K562 (cell line): ENCODE results near the gene B4GALNT4. TPM values are rescaled to one million over a fixed set of nuclear protein-coding genes. Genes with fewer than 3 reads are reported as not detected.

ENCODE experiments used
- BDP1 ChIP-seq: IDR thresholded peaks from 3 replicates; pipeline ENCODE4 v1.6.1; 2011; ENCODE audit not compliant: insufficient read length, insufficient read depth
- HCFC1 ChIP-seq: IDR thresholded peaks from 2 replicates; pipeline ENCODE4 v1.6.1; 2012; ENCODE audit warnings: low read depth, low read length, improper control_type of control experiment
- MEIS2 ChIP-seq: fragments of 450-650 bp; IDR thresholded peaks from 2 replicates; pipeline ENCODE4 v1.6.1; 2014; ENCODE audit warnings: mild to moderate bottlenecking; ENCODE audit not compliant: partially characterized antibody
- PPARD ChIP-seq: fragments of 250-450 bp; sonication (Bioruptor Pico); IDR thresholded peaks from 2 replicates; pipeline ENCODE4 v1.8.0; 2022; ENCODE audit warnings: inconsistent platforms, mild to moderate bottlenecking, moderate library complexity
- TEAD4 ChIP-seq, 2 experiments: sonication (generic) in 1 of 2; formaldehyde crosslinking in 1 of 2; IDR thresholded peaks; 2 replicates each; pipeline versions ENCODE4 v1.6.1 to v1.8.0; 2012 to 2022; ENCODE audit warnings: borderline replicate concordance in 1 of 2, inconsistent platforms in 1 of 2, low read length in 1 of 2, mild to moderate bottlenecking in 1 of 2, missing genetic modification reagents in 1 of 2
- ZNF143 ChIP-seq: sonication (generic); formaldehyde crosslinking; IDR thresholded peaks from 2 replicates; pipeline ENCODE4 v1.9.0; 2022; ENCODE audit warnings: mild to moderate bottlenecking, missing genetic modification reagents
- ZNF212 ChIP-seq: fragments of 450-650 bp; formaldehyde crosslinking; IDR thresholded peaks from 2 replicates; pipeline ENCODE4 v1.4.0; 2020; ENCODE audit warnings: mild to moderate bottlenecking
- ZNF23 ChIP-seq: fragments of 250-450 bp; sonication (Bioruptor Pico); IDR thresholded peaks from 2 replicates; pipeline ENCODE4 v1.4.0; 2020; ENCODE audit warnings: mild to moderate bottlenecking
- ZNF589 ChIP-seq: fragments of 200-800 bp; sonication (Bioruptor generic); IDR thresholded peaks from 2 replicates; pipeline ENCODE4 v1.6.1; 2016; ENCODE audit warnings: low read depth, missing genetic modification characterization, missing compliant biosample characterization
- polyA plus RNA-seq, 8 experiments: library from polyadenylated mRNA; depleted of rRNA in 4 of 8; stranded (reverse) in 5 of 8; unstranded in 3 of 8; fragments of >200 nt; fragmentation: Nextera tagmentation in 2 of 8; fragmentation: Illumina TruSeq in 1 of 8; extraction: Ambion mirVana in 2 of 8; extraction: Trizol in 1 of 8; gene quantifications; 2 replicates each; pipeline versions ENCODE4 v1.2.1 to v1.2.3, GENCODE V29; 2011 to 2014; ENCODE audit warnings: inconsistent platforms in 1 of 8, missing spikeins in 1 of 8
- total RNA-seq, 7 experiments: library from RNA; depleted of rRNA in 6 of 7; stranded (reverse); fragments of >200 nt in 6 of 7; fragmentation: Illumina TruSeq in 2 of 7; extraction: Trizol in 2 of 7; gene quantifications; 2 replicates each; pipeline versions ENCODE4 v1.2.1 to v1.2.3, GENCODE V29; 2011 to 2021; ENCODE audit warnings: low replicate concordance in 1 of 7
- TF ChIP-seq, protein P1 (sequence below): sonication (generic); formaldehyde crosslinking; IDR thresholded peaks from 2 replicates; pipeline ENCODE4 v1.8.1; 2023; ENCODE audit warnings: mild to moderate bottlenecking, missing genetic modification reagents
- TF ChIP-seq, protein P2 (sequence below): fragments of 150-350 bp; conservative IDR thresholded peaks from 2 replicates; pipeline ENCODE4 v1.6.1; 2014; ENCODE audit warnings: low read length
- TF ChIP-seq, protein P3 (sequence below): fragments of 200-600 bp; sonication (generic); IDR thresholded peaks from one replicate; pipeline ENCODE4 v1.6.1; 2012; ENCODE audit warnings: mild to moderate bottlenecking, low read depth, low read length, inconsistent platforms

The B4GALNT4 gene
- total and polyA plus RNA-seq, 9 of the 15 experiments (the other 6 are each of a cell fraction or from before 2014, with no cell fraction given) = 0.20 to 37.1 (median 10.8) TPM; not detected in 1

DNA sequence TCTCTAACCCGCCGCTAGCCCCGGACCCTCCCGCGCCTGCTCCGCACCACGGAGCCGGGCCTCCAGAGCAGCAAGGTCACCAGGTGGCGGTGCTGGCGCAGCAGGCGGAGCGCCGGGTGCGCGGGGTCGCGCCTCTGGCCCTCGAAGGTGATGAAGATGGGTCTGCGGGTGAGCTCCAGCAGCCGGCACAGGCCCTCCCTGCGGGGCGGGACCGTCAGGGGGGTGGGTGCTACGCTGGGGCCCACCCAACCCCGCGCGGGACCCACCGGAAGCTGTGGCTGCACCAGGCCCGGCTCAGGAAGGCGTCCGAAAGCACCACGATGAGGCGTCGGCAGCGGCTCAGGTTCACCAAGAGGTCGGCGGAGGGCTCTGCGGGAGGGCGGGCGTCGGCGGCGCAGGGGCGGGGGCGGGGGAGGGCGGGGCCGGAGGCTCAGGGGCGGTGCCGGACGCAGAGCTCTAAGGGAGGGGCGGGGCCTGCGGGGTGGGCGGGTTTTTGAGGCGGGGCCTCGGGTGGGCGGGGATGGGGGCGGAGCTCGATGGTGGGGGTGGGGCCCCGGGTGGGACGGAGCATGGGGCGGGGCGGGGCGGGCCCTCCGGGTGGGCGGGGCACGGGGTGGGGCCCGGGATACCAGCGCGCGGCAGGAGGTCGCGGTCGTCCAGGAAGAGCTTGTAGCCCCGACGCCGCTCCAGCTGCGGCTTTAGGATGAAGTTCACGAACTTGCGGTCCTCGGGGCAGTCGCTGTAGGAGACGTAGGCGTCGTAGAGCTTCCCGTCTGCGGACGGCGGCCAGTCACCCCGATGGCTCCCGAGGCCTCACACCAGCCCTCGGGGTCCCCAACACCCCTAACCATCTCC is 37.7 kb downstream of the B4GALNT4 start (continued):
- TF ChIP-seq PPARD (CRISPR knock-in tag) (no peak), TEAD4 (IDR thresholded peaks at IDR 0.05; ENCODE audit: low read length) (no peak), TEAD4 (CRISPR knock-in tag; IDR thresholded peaks at IDR 0.05; ENCODE audit: borderline replicate concordance) (no peak), ZNF589 (CRISPR knock-in tag) (no peak), ZNF143 (CRISPR knock-in tag) (no peak), BDP1 (no peak), ZNF23 (CRISPR knock-in tag) (no peak), MEIS2 (no peak), HCFC1 (no peak), ZNF212 (no peak)
- TF ChIP-seq, protein P1, sequence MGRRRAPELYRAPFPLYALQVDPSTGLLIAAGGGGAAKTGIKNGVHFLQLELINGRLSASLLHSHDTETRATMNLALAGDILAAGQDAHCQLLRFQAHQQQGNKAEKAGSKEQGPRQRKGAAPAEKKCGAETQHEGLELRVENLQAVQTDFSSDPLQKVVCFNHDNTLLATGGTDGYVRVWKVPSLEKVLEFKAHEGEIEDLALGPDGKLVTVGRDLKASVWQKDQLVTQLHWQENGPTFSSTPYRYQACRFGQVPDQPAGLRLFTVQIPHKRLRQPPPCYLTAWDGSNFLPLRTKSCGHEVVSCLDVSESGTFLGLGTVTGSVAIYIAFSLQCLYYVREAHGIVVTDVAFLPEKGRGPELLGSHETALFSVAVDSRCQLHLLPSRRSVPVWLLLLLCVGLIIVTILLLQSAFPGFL = no peak
- TF ChIP-seq, protein P2, sequence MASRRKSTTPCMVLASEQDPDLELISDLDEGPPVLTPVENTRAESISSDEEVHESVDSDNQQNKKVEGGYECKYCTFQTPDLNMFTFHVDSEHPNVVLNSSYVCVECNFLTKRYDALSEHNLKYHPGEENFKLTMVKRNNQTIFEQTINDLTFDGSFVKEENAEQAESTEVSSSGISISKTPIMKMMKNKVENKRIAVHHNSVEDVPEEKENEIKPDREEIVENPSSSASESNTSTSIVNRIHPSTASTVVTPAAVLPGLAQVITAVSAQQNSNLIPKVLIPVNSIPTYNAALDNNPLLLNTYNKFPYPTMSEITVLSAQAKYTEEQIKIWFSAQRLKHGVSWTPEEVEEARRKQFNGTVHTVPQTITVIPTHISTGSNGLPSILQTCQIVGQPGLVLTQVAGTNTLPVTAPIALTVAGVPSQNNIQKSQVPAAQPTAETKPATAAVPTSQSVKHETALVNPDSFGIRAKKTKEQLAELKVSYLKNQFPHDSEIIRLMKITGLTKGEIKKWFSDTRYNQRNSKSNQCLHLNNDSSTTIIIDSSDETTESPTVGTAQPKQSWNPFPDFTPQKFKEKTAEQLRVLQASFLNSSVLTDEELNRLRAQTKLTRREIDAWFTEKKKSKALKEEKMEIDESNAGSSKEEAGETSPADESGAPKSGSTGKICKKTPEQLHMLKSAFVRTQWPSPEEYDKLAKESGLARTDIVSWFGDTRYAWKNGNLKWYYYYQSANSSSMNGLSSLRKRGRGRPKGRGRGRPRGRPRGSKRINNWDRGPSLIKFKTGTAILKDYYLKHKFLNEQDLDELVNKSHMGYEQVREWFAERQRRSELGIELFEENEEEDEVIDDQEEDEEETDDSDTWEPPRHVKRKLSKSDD = no peak
- TF ChIP-seq, protein P3, sequence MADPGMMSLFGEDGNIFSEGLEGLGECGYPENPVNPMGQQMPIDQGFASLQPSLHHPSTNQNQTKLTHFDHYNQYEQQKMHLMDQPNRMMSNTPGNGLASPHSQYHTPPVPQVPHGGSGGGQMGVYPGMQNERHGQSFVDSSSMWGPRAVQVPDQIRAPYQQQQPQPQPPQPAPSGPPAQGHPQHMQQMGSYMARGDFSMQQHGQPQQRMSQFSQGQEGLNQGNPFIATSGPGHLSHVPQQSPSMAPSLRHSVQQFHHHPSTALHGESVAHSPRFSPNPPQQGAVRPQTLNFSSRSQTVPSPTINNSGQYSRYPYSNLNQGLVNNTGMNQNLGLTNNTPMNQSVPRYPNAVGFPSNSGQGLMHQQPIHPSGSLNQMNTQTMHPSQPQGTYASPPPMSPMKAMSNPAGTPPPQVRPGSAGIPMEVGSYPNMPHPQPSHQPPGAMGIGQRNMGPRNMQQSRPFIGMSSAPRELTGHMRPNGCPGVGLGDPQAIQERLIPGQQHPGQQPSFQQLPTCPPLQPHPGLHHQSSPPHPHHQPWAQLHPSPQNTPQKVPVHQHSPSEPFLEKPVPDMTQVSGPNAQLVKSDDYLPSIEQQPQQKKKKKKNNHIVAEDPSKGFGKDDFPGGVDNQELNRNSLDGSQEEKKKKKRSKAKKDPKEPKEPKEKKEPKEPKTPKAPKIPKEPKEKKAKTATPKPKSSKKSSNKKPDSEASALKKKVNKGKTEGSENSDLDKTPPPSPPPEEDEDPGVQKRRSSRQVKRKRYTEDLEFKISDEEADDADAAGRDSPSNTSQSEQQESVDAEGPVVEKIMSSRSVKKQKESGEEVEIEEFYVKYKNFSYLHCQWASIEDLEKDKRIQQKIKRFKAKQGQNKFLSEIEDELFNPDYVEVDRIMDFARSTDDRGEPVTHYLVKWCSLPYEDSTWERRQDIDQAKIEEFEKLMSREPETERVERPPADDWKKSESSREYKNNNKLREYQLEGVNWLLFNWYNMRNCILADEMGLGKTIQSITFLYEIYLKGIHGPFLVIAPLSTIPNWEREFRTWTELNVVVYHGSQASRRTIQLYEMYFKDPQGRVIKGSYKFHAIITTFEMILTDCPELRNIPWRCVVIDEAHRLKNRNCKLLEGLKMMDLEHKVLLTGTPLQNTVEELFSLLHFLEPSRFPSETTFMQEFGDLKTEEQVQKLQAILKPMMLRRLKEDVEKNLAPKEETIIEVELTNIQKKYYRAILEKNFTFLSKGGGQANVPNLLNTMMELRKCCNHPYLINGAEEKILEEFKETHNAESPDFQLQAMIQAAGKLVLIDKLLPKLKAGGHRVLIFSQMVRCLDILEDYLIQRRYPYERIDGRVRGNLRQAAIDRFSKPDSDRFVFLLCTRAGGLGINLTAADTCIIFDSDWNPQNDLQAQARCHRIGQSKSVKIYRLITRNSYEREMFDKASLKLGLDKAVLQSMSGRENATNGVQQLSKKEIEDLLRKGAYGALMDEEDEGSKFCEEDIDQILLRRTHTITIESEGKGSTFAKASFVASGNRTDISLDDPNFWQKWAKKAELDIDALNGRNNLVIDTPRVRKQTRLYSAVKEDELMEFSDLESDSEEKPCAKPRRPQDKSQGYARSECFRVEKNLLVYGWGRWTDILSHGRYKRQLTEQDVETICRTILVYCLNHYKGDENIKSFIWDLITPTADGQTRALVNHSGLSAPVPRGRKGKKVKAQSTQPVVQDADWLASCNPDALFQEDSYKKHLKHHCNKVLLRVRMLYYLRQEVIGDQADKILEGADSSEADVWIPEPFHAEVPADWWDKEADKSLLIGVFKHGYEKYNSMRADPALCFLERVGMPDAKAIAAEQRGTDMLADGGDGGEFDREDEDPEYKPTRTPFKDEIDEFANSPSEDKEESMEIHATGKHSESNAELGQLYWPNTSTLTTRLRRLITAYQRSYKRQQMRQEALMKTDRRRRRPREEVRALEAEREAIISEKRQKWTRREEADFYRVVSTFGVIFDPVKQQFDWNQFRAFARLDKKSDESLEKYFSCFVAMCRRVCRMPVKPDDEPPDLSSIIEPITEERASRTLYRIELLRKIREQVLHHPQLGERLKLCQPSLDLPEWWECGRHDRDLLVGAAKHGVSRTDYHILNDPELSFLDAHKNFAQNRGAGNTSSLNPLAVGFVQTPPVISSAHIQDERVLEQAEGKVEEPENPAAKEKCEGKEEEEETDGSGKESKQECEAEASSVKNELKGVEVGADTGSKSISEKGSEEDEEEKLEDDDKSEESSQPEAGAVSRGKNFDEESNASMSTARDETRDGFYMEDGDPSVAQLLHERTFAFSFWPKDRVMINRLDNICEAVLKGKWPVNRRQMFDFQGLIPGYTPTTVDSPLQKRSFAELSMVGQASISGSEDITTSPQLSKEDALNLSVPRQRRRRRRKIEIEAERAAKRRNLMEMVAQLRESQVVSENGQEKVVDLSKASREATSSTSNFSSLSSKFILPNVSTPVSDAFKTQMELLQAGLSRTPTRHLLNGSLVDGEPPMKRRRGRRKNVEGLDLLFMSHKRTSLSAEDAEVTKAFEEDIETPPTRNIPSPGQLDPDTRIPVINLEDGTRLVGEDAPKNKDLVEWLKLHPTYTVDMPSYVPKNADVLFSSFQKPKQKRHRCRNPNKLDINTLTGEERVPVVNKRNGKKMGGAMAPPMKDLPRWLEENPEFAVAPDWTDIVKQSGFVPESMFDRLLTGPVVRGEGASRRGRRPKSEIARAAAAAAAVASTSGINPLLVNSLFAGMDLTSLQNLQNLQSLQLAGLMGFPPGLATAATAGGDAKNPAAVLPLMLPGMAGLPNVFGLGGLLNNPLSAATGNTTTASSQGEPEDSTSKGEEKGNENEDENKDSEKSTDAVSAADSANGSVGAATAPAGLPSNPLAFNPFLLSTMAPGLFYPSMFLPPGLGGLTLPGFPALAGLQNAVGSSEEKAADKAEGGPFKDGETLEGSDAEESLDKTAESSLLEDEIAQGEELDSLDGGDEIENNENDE = no peak
